ENCODE results near the gene DCBLD2. TPM values are rescaled to one million over a fixed set of nuclear protein-coding genes. Genes with fewer than 3 reads are reported as not detected.

DCBLD2 gene
- total and polyA plus RNA-seq, 2 of the 4 experiments (the other 2 are of a cell fraction) = 121 to 196 TPM

- in situ Hi-C loops (cut with MboI; ENCODE audit: low sequenced_read_pairs) = no loop called here
- Histone ChIP-seq H3K4ac (ENCODE audit: low read depth, low read length) (no peak overlapping the region), H3K4me1 (ENCODE audit: control insufficient read depth, insufficient read depth, low read length) (0 out of 2 replicates have a peak, but pooled peaks cover under 1% of the 10 kb centered on the region), H4K91ac (ENCODE audit: insufficient read depth, low read depth, low read length) (no peak overlapping the region), H2BK120ac (ENCODE audit: low read depth, low read length) (no peak overlapping the region), H3K9me3 (ENCODE audit: control insufficient read depth, insufficient read depth, low read length) (no peaks in the 10 kb centered on the region), H2BK5ac (ENCODE audit: low read depth, low read length, poor library complexity, severe bottlenecking) (no peak overlapping the region), H3K14ac (replicated peaks; ENCODE audit: low read depth, low read length) (no peak overlapping the region), H3K27me3 (ENCODE audit: control insufficient read depth, insufficient read depth, low read length) (no peaks in the 10 kb centered on the region), H2AFZ (replicated peaks; ENCODE audit: low read length, poor library complexity) (no peak overlapping the region), H2BK20ac (ENCODE audit: low read depth, low read length) (no peak overlapping the region), H3K56ac (ENCODE audit: extremely low read depth, insufficient read depth, low read length) (no peak overlapping the region), H3K23ac (ENCODE audit: low read depth, low read length) (no peak overlapping the region), H4K20me1 (ENCODE audit: insufficient read depth, low read length) (no peaks in the 10 kb centered on the region; the same call in 1 of the 2 replicates), H3K4me3 (ENCODE audit: insufficient read depth, low read depth, low read length) (no peak overlapping the region), H4K5ac (ENCODE audit: low read depth, low read length) (no peak overlapping the region), H3K79me1 (ENCODE audit: low read depth in 1 of 2, low read length in 2 of 2) (peaks cover 4 to 6% of the 10 kb centered on the region in 2 experiments; a peak in 1 of 4 replicates), H3K36me3 (ENCODE audit: control insufficient read depth, insufficient read depth, low read length) (peaks cover 23% of the 10 kb centered on the region), H3K18ac (ENCODE audit: low read depth, low read length) (no peak overlapping the region), H3K9ac (ENCODE audit: low read depth, low read length) (no peak overlapping the region), H4K8ac (ENCODE audit: low read depth in 2 of 2, low read length in 2 of 2) (no peak overlapping the region), H3K4me2 (ENCODE audit: low read depth, low read length) (no peak overlapping the region), H2BK15ac (ENCODE audit: low read depth, low read length) (no peak overlapping the region), H2AK9ac (replicated peaks; ENCODE audit: low read depth, low read length, poor library complexity) (no peak overlapping the region), H3K27ac (ENCODE audit: insufficient read depth, low read length) (no peak overlapping the region), H2AK5ac (ENCODE audit: low read depth, low read length) (no peak overlapping the region), H3K9me1 (ENCODE audit: insufficient read depth, low read length) (0 out of 2 replicates have a peak, but pooled peaks cover 3% of the 10 kb centered on the region)
- ATAC-seq (ENCODE audit: low read depth) (no peak), DNase-seq (no peak)
- CTCF ChIA-PET = no interaction called here
- WGBS, 2 experiments (ENCODE audit: extremely low coverage in 2 of 2, insufficient read length in 1 of 2) = 50% methylated on average over 1 of the region's 3 CpGs; no CpG with 5 or more reads in 1 of the 2 experiments
- dilution Hi-C loops (cut with HindIII; ENCODE audit: low sequenced_read_pairs, unreplicated experiment) = no loop called here
- no TSS peak for BruUV-seq (replicated peaks)
- TF ChIP-seq RAD21 (IDR thresholded peaks at IDR 0.05; ENCODE audit: low read length) = no peak
- TF ChIP-seq RCOR1 (IDR thresholded peaks at IDR 0.05; ENCODE audit: insufficient replicate concordance, low read length) = no peak
- no peak for TF ChIP-seq CTCF (conservative IDR thresholded peaks at IDR 0.05; ENCODE audit: low read depth, low read length)
- TF ChIP-seq MAFK (IDR thresholded peaks at IDR 0.05; ENCODE audit: low read depth, low read length) = no peak
- TF ChIP-seq MXI1 (IDR thresholded peaks at IDR 0.05; ENCODE audit: borderline replicate concordance, low read depth, low read length) = no peak
- no peak for TF ChIP-seq MAZ (IDR thresholded peaks at IDR 0.05; ENCODE audit: borderline replicate concordance, low read depth, low read length)
- TF ChIP-seq FOS (IDR thresholded peaks at IDR 0.05; ENCODE audit: low read depth, low read length) = no peak
- no peak for TF ChIP-seq ELK1 (IDR thresholded peaks at IDR 0.05; ENCODE audit: borderline replicate concordance, low read depth, low read length)
- TF ChIP-seq POLR2A (IDR thresholded peaks at IDR 0.05; ENCODE audit: low read depth, low read length) = no peak
- no peak for TF ChIP-seq CHD1 (IDR thresholded peaks at IDR 0.05; ENCODE audit: low read depth, low read length)
- no peak for TF ChIP-seq CEBPB (IDR thresholded peaks at IDR 0.05; ENCODE audit: low read depth, low read length)
- no peak for TF ChIP-seq RFX5 (IDR thresholded peaks at IDR 0.05; ENCODE audit: low read depth, low read length)
- no peak for TF ChIP-seq USF2 (IDR thresholded peaks at IDR 0.05; ENCODE audit: low read depth, low read length)
- TF ChIP-seq NFE2L2 (IDR thresholded peaks at IDR 0.05; ENCODE audit: low read depth, low read length) = no peak
- TF ChIP-seq SMC3 (IDR thresholded peaks at IDR 0.05; ENCODE audit: low read depth, low read length) = no peak
- TF ChIP-seq BHLHE40 (IDR thresholded peaks at IDR 0.05; ENCODE audit: low read depth, low read length) = no peak
- intact Hi-C loops (cut with micrococcal nuclease) = loop anchor here (5.0 kb wide), 1 partner anchor 67 kb away; no protein-coding TSS in a partner anchor
- POLR2A ChIA-PET (ENCODE audit: unreplicated experiment) = no interaction called here
These were observed 102.0 kb downstream of the DCBLD2 start for GRCh38 chr3:98799479-98799878.
